OCI-LY7 (cell line): ENCODE data around the gene ARHGAP45. TPM values are rescaled to one million over a fixed set of nuclear protein-coding genes. Genes with fewer than 3 reads are reported as not detected.

Experiments
- small RNA-seq: library from RNA; depleted of rRNA; stranded (forward); fragments of <200 nt; gene quantifications from one replicate; pipeline ENCODE3, GENCODE V24; 2014
- total RNA-seq, 2 experiments: library from RNA; depleted of rRNA in 1 of 2; stranded (reverse); fragments of >200 nt in 1 of 2; shearing (Covaris generic) in 1 of 2; gene quantifications; 2 replicates each; pipeline ENCODE4 v1.2.3, GENCODE V29; 2014 to 2022

ARHGAP45 gene
- total RNA-seq, 2 experiments from 2014 or later: 135 to 143 TPM

Small RNAs within 50 kb of the gene (small RNA-seq; reads per million reads assigned to genes)
- gene RNU6-2: not detected

Other genes with a start within 250 kb of the ARHGAP45 start
- gene PLPPR3, start 245.2 kb upstream of the ARHGAP45 start, total RNA-seq (2014; rRNA removed; shearing (Covaris generic)): not detected in 2 replicates
- gene PLPPR3, start 245.2 kb upstream of the ARHGAP45 start, total RNA-seq (2022): not detected in 2 replicates
- gene AZU1, start 239.3 kb upstream of the ARHGAP45 start, total RNA-seq (2014; rRNA removed; shearing (Covaris generic)): not detected in 2 replicates
- gene AZU1, start 239.3 kb upstream of the ARHGAP45 start, total RNA-seq (2022): not detected in 2 replicates
- not detected in 2 replicates for gene PRTN3, start 226.2 kb upstream of the ARHGAP45 start, total RNA-seq (2014; rRNA removed; shearing (Covaris generic))
- gene PRTN3, start 226.2 kb upstream of the ARHGAP45 start, total RNA-seq (2022): not detected in 2 replicates
- not detected in 2 replicates for gene ELANE, start 214.9 kb upstream of the ARHGAP45 start, total RNA-seq (2014; rRNA removed; shearing (Covaris generic))
- not detected in 2 replicates for gene ELANE, start 214.9 kb upstream of the ARHGAP45 start, total RNA-seq (2022)
- 0.35 TPM in 1 of 2 replicates, not detected in the other for gene CFD, start 207.5 kb upstream of the ARHGAP45 start, total RNA-seq (2014; rRNA removed; shearing (Covaris generic))
- gene CFD, start 207.5 kb upstream of the ARHGAP45 start, total RNA-seq (2022): not detected in 2 replicates
- 12.9 and 19.1 TPM in 2 replicates for gene MED16, start 174.0 kb upstream of the ARHGAP45 start, total RNA-seq (2014; rRNA removed; shearing (Covaris generic))
- gene MED16, start 174.0 kb upstream of the ARHGAP45 start, total RNA-seq (2022): 54.3 and 61.4 TPM in 2 replicates
- not detected in 2 replicates for gene RNU6-9, start 173.7 kb upstream of the ARHGAP45 start, total RNA-seq (2014; rRNA removed; shearing (Covaris generic))
- not detected in 2 replicates for gene RNU6-9, start 173.7 kb upstream of the ARHGAP45 start, total RNA-seq (2022)
- 39.5 and 43.5 TPM in 2 replicates for gene R3HDM4, start 153.9 kb upstream of the ARHGAP45 start, total RNA-seq (2014; rRNA removed; shearing (Covaris generic))
- gene R3HDM4, start 153.9 kb upstream of the ARHGAP45 start, total RNA-seq (2022): 64.9 and 75.2 TPM in 2 replicates
- gene KISS1R, start 149.8 kb upstream of the ARHGAP45 start, total RNA-seq (2014; rRNA removed; shearing (Covaris generic)): not detected in 2 replicates
- gene KISS1R, start 149.8 kb upstream of the ARHGAP45 start, total RNA-seq (2022): not detected in 2 replicates
- gene ARID3A, start 141.1 kb upstream of the ARHGAP45 start, total RNA-seq (2014; rRNA removed; shearing (Covaris generic)): 7.9 and 9.9 TPM in 2 replicates
- 21.6 and 23.5 TPM in 2 replicates for gene ARID3A, start 141.1 kb upstream of the ARHGAP45 start, total RNA-seq (2022)
- 61.6 and 74.7 TPM in 2 replicates for gene WDR18, start 82.8 kb upstream of the ARHGAP45 start, total RNA-seq (2014; rRNA removed; shearing (Covaris generic))
- 38.4 and 51.4 TPM in 2 replicates for gene WDR18, start 82.8 kb upstream of the ARHGAP45 start, total RNA-seq (2022)
- gene GRIN3B, start 66.7 kb upstream of the ARHGAP45 start, total RNA-seq (2014; rRNA removed; shearing (Covaris generic)): 0.05 TPM in 1 of 2 replicates, not detected in the other
- gene GRIN3B, start 66.7 kb upstream of the ARHGAP45 start, total RNA-seq (2022): not detected in 2 replicates
- 131 and 169 TPM in 2 replicates for gene TMEM259, start 46.0 kb upstream of the ARHGAP45 start, total RNA-seq (2014; rRNA removed; shearing (Covaris generic))
- gene TMEM259, start 46.0 kb upstream of the ARHGAP45 start, total RNA-seq (2022): 195 and 204 TPM in 2 replicates
- gene RNU6-2, start 45.6 kb upstream of the ARHGAP45 start, total RNA-seq (2014; rRNA removed; shearing (Covaris generic)): not detected in 2 replicates
- gene RNU6-2, start 45.6 kb upstream of the ARHGAP45 start, total RNA-seq (2022): not detected in 2 replicates
- gene CNN2, start 40.6 kb upstream of the ARHGAP45 start, total RNA-seq (2014; rRNA removed; shearing (Covaris generic)): 51.5 and 73.7 TPM in 2 replicates
- gene CNN2, start 40.6 kb upstream of the ARHGAP45 start, total RNA-seq (2022): 126 and 127 TPM in 2 replicates
- gene ABCA7, start 27.1 kb upstream of the ARHGAP45 start, total RNA-seq (2014; rRNA removed; shearing (Covaris generic)): 22.5 and 43.3 TPM in 2 replicates
- 66.6 and 74.4 TPM in 2 replicates for gene ABCA7, start 27.1 kb upstream of the ARHGAP45 start, total RNA-seq (2022)
- gene POLR2E, start 28.2 kb downstream of the ARHGAP45 start, total RNA-seq (2014; rRNA removed; shearing (Covaris generic)): 153 and 165 TPM in 2 replicates
- 160 and 193 TPM in 2 replicates for gene POLR2E, start 28.2 kb downstream of the ARHGAP45 start, total RNA-seq (2022)
- 184 and 203 TPM in 2 replicates for gene GPX4, start 36.8 kb downstream of the ARHGAP45 start, total RNA-seq (2014; rRNA removed; shearing (Covaris generic))
- gene GPX4, start 36.8 kb downstream of the ARHGAP45 start, total RNA-seq (2022): 148 and 156 TPM in 2 replicates
- gene SBNO2, start 107.1 kb downstream of the ARHGAP45 start, total RNA-seq (2014; rRNA removed; shearing (Covaris generic)): 17.6 and 26.6 TPM in 2 replicates
- gene SBNO2, start 107.1 kb downstream of the ARHGAP45 start, total RNA-seq (2022): 43.3 and 48.8 TPM in 2 replicates
- gene STK11, start 138.6 kb downstream of the ARHGAP45 start, total RNA-seq (2014; rRNA removed; shearing (Covaris generic)): 68.7 and 78.4 TPM in 2 replicates
- 76.5 and 82.2 TPM in 2 replicates for gene STK11, start 138.6 kb downstream of the ARHGAP45 start, total RNA-seq (2022)
- gene CBARP, start 170.8 kb downstream of the ARHGAP45 start, total RNA-seq (2014; rRNA removed; shearing (Covaris generic)): 0.09 and 0.33 TPM in 2 replicates
- gene CBARP, start 170.8 kb downstream of the ARHGAP45 start, total RNA-seq (2022): 0.13 and 0.18 TPM in 2 replicates
- 51.8 and 82.1 TPM in 2 replicates for gene ATP5F1D, start 174.6 kb downstream of the ARHGAP45 start, total RNA-seq (2014; rRNA removed; shearing (Covaris generic))
- gene ATP5F1D, start 174.6 kb downstream of the ARHGAP45 start, total RNA-seq (2022): 207 and 266 TPM in 2 replicates
- gene MIDN, start 181.4 kb downstream of the ARHGAP45 start, total RNA-seq (2014; rRNA removed; shearing (Covaris generic)): 11.7 and 20.3 TPM in 2 replicates
- 70.9 and 75.8 TPM in 2 replicates for gene MIDN, start 181.4 kb downstream of the ARHGAP45 start, total RNA-seq (2022)
- gene CIRBP, start 202.2 kb downstream of the ARHGAP45 start, total RNA-seq (2014; rRNA removed; shearing (Covaris generic)): 278 and 287 TPM in 2 replicates
- 309 and 321 TPM in 2 replicates for gene CIRBP, start 202.2 kb downstream of the ARHGAP45 start, total RNA-seq (2022)
- 52.6 and 53.2 TPM in 2 replicates for gene FAM174C, start 208.4 kb downstream of the ARHGAP45 start, total RNA-seq (2014; rRNA removed; shearing (Covaris generic))
- 79.8 and 81.5 TPM in 2 replicates for gene FAM174C, start 208.4 kb downstream of the ARHGAP45 start, total RNA-seq (2022)
- gene EFNA2, start 218.7 kb downstream of the ARHGAP45 start, total RNA-seq (2014; rRNA removed; shearing (Covaris generic)): not detected in 2 replicates
- gene EFNA2, start 218.7 kb downstream of the ARHGAP45 start, total RNA-seq (2022): not detected in 2 replicates